NB4 (cell line): Measurements from ENCODE around the gene CTNNA3.

Experiments
- CTCF ChIP-seq: IDR thresholded peaks from one replicate; pipeline ENCODE4 v1.5.1; 2012; ENCODE audit warnings: low read depth, low read length
- MAX ChIP-seq: IDR thresholded peaks from 2 replicates; pipeline ENCODE4 v1.6.1; 2011; ENCODE audit warnings: low read depth, low read length
- POLR2A ChIP-seq: IDR thresholded peaks from 2 replicates; pipeline ENCODE4 v1.6.1; 2011; ENCODE audit warnings: mild to moderate bottlenecking; ENCODE audit not compliant: insufficient read length; ENCODE audit errors: extremely low read depth

DNA sequence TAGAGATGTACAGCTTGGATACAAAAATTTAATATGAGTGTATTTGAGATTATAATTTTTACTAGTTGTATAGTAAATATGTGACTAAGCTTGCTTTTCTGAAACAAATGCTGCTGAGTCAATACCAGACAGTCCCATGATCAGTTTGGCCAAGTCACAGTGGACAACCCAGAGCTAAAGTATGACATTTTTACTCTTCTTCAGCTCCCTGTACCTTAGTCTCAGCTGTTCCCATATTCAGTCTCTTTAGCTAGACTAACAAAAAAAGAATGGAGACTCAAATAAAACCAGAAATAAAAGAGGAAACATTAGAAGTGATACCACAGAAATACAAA is 189.3 kb downstream of the CTNNA3 start:
- TF ChIP-seq CTCF (no peak), POLR2A (no peak), MAX (no peak)
